Hepatocyte (in vitro differentiated cells): ENCODE measurements around the gene SLC6A4. TPM values are rescaled to one million over a fixed set of nuclear protein-coding genes. Genes with fewer than 3 reads are reported as not detected.

Source experiments
- DNase-seq: peaks from one replicate; pipeline ENCODE4 v3.0.0-alpha.2; 2016; ENCODE audit warnings: low spot score
- H2AFZ ChIP-seq: fragments of 200-600 bp; sonication (generic); 2 replicates; pipeline ENCODE4 v1.6.0; 2016; ENCODE audit warnings: antibody characterized with exemption, mild to moderate bottlenecking
- H3K27ac ChIP-seq: fragments of 200-600 bp; sonication (generic); 2 replicates; pipeline ENCODE4 v1.5.1; 2016; ENCODE audit warnings: mild to moderate bottlenecking
- H3K27me3 ChIP-seq: fragments of 200-600 bp; sonication (generic); 2 replicates; pipeline ENCODE4 v1.6.1; 2016
- H3K36me3 ChIP-seq: fragments of 200-600 bp; sonication (generic); replicated peaks from 2 replicates; pipeline ENCODE4 v1.5.1; 2016; ENCODE audit warnings: low read depth; ENCODE audit not compliant: insufficient read depth
- H3K4me1 ChIP-seq: fragments of 200-600 bp; sonication (generic); 2 replicates; pipeline ENCODE4 v1.5.1; 2016; ENCODE audit warnings: mild to moderate bottlenecking, moderate library complexity; ENCODE audit not compliant: insufficient read depth
- H3K4me2 ChIP-seq: fragments of 200-600 bp; sonication (generic); 2 replicates; pipeline ENCODE4 v1.6.0; 2016
- H3K4me3 ChIP-seq: fragments of 200-600 bp; sonication (generic); 2 replicates; pipeline ENCODE4 v1.5.1; 2016; ENCODE audit warnings: mild to moderate bottlenecking
- H3K79me2 ChIP-seq: fragments of 200-600 bp; sonication (generic); 2 replicates; pipeline ENCODE4 v1.6.0; 2017; ENCODE audit warnings: mild to moderate bottlenecking
- H3K9me2 ChIP-seq: fragments of 200-600 bp; sonication (generic); replicated peaks from 2 replicates; pipeline ENCODE4 v1.6.0; 2017; ENCODE audit warnings: mild to moderate bottlenecking; ENCODE audit not compliant: insufficient read depth
- H3K9me3 ChIP-seq: fragments of 200-600 bp; sonication (generic); 2 replicates; pipeline ENCODE4 v1.5.1; 2016; ENCODE audit warnings: low read depth, mild to moderate bottlenecking
- H4K20me1 ChIP-seq: fragments of 200-600 bp; sonication (generic); 2 replicates; pipeline ENCODE4 v1.6.0; 2016; ENCODE audit warnings: mild to moderate bottlenecking; ENCODE audit not compliant: insufficient read depth, poor library complexity, severe bottlenecking
- EZH2 ChIP-seq: fragments of 200-600 bp; sonication (generic); IDR thresholded peaks from 2 replicates; pipeline ENCODE4 v1.6.1; 2016; ENCODE audit warnings: antibody characterized with exemption, mild to moderate bottlenecking, borderline replicate concordance
- EZH2phosphoT487 ChIP-seq: fragments of 200-600 bp; sonication (generic); IDR thresholded peaks from one replicate; pipeline ENCODE4 v1.6.1; 2018; ENCODE audit warnings: antibody characterized with exemption, mild to moderate bottlenecking, low read depth, moderate library complexity; ENCODE audit not compliant: unreplicated experiment, severe bottlenecking
- WGBS: methylation state at CpG from one replicate; pipeline ENCODE4 v1.1.6; 2016; ENCODE audit warnings: low lambda C conversion rate; ENCODE audit errors: missing lambda C conversion rate; 5-methylcytosine and 5-hydroxymethylcytosine counted together
- polyA plus RNA-seq: library from polyadenylated mRNA; unstranded; fragments of >200 nt; fragmentation: Nextera tagmentation; extraction: Ambion mirVana; gene quantifications from 2 replicates; pipeline ENCODE4 v1.2.1, GENCODE V29; 2016
- total RNA-seq: library from RNA; depleted of rRNA; stranded (reverse); fragments of >200 nt; gene quantifications from 2 replicates; pipeline ENCODE4 v1.2.3, GENCODE V29; 2014
- TF ChIP-seq, protein P1 (sequence below): fragments of 200-600 bp; sonication (generic); IDR thresholded peaks from 2 replicates; pipeline ENCODE4 v1.5.1; 2016; ENCODE audit warnings: antibody characterized with exemption, mild to moderate bottlenecking; ENCODE audit not compliant: poor library complexity

Gene SLC6A4
- total and polyA plus RNA-seq, 2 experiments from 2014 or later = 2.0 to 2.6 TPM

GRCh38 chr17:30275911-30276310 lies 40.4 kb upstream of the SLC6A4 start:
- 80% methylated on average over 2 of the region's 2 CpGs for WGBS
- H3K36me3 ChIP-seq = no peaks in the 10 kb centered on the region
- H3K9me3 ChIP-seq = no peaks in the 10 kb centered on the region
- no peak overlapping the region for H2AFZ ChIP-seq
- H3K4me2 ChIP-seq = no peak overlapping the region
- no peaks in the 10 kb centered on the region for H4K20me1 ChIP-seq
- TF ChIP-seq, protein P1, sequence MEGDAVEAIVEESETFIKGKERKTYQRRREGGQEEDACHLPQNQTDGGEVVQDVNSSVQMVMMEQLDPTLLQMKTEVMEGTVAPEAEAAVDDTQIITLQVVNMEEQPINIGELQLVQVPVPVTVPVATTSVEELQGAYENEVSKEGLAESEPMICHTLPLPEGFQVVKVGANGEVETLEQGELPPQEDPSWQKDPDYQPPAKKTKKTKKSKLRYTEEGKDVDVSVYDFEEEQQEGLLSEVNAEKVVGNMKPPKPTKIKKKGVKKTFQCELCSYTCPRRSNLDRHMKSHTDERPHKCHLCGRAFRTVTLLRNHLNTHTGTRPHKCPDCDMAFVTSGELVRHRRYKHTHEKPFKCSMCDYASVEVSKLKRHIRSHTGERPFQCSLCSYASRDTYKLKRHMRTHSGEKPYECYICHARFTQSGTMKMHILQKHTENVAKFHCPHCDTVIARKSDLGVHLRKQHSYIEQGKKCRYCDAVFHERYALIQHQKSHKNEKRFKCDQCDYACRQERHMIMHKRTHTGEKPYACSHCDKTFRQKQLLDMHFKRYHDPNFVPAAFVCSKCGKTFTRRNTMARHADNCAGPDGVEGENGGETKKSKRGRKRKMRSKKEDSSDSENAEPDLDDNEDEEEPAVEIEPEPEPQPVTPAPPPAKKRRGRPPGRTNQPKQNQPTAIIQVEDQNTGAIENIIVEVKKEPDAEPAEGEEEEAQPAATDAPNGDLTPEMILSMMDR = no peak
- no peak for TF ChIP-seq EZH2
- TF ChIP-seq EZH2phosphoT487 = no peak
- no peak for DNase-seq
- no peaks in the 10 kb centered on the region for H3K9me2 ChIP-seq
- H3K27ac ChIP-seq = no peak overlapping the region
- no peaks in the 10 kb centered on the region for H3K4me1 ChIP-seq
- H3K27me3 ChIP-seq = no peaks in the 10 kb centered on the region
- H3K79me2 ChIP-seq = no peaks in the 10 kb centered on the region
- no peak overlapping the region for H3K4me3 ChIP-seq

DNA sequence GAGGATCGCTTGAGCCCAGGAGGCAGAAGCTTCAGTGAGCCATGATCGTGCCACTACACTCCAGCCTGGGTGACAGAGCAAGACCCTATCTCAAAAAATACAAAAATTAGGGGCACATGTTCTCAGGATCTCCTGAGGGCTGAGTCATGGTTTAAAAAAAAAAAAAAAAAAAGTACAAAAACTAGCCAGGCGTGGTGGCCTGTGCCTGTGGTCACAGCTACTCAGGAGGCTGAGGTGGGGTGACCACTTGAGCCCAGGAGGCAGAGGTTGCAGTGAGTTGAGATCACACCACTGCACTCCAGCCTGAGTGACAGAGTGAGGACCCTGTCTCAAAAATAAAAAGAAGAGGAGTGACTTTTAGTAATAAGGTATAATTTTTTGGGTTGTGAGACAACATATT lies 39.4 kb upstream of the SLC6A4 start:
- Histone ChIP-seq H3K4me3 (no peak overlapping the region), H3K9me3 (no peaks in the 10 kb centered on the region), H3K9me2 (no peaks in the 10 kb centered on the region), H3K27ac (no peak overlapping the region), H3K36me3 (no peaks in the 10 kb centered on the region), H3K4me1 (no peaks in the 10 kb centered on the region), H2AFZ (no peak overlapping the region), H3K4me2 (no peak overlapping the region), H4K20me1 (no peaks in the 10 kb centered on the region), H3K79me2 (no peaks in the 10 kb centered on the region), H3K27me3 (no peaks in the 10 kb centered on the region)
- no peak for DNase-seq
- 90% methylated on average over 3 of the region's 3 CpGs for WGBS
- TF ChIP-seq EZH2 (no peak), EZH2phosphoT487 (no peak)
- TF ChIP-seq, protein P1 = no peak

DNA sequence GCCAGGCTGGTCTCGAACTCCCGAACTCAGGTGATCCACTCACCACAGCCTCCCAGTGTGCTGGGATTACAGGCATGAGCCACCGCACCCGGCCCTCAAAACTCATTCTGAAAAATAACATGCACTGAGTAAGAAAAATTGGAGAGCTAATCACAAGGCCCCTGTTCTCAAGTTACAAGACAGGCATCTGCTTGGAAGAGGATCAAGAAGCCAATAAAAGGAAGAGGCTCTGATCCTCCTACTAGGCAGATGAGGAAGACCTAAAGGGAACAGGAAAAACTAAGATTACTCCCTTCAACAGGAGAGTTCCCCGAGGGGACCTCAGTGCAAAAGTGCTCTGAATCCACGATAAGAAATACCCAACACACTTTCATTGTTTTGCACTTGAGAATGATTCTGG lies 37.9 kb upstream of the SLC6A4 start:
- Histone ChIP-seq H3K4me2 (no peak overlapping the region), H3K9me3 (no peaks in the 10 kb centered on the region), H3K79me2 (no peaks in the 10 kb centered on the region), H3K36me3 (no peaks in the 10 kb centered on the region), H2AFZ (no peak overlapping the region), H3K9me2 (no peaks in the 10 kb centered on the region), H4K20me1 (no peaks in the 10 kb centered on the region), H3K27me3 (no peaks in the 10 kb centered on the region), H3K4me3 (no peak overlapping the region), H3K4me1 (no peaks in the 10 kb centered on the region), H3K27ac (no peak overlapping the region)
- no peak for DNase-seq
- 80% methylated on average over 6 of the region's 6 CpGs for WGBS
- no peak for TF ChIP-seq EZH2phosphoT487
- no peak for TF ChIP-seq EZH2
- TF ChIP-seq, protein P1 = no peak

DNA sequence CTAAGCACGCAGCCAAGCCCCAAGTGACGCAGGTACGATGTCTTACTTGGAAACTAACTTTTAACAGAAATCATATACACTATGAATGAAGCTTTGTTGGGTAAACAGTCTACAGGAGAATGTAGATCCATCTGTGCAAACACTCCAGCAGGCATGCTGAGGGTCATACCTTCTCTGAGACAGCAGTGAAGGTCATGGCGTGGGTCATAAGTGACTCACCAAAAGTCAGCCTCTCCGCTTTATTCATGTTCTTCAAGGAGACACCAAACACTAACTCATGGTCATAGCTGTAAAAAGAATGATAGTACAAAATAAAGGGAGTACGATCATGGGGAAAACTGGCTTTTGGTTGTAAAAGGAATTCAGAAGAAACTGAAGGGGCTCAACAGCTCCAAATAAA lies 35.6 kb upstream of the SLC6A4 start:
- Histone ChIP-seq H3K4me3 (no peak overlapping the region), H2AFZ (no peak overlapping the region), H3K27ac (no peak overlapping the region), H3K9me2 (no peaks in the 10 kb centered on the region), H3K36me3 (no peaks in the 10 kb centered on the region), H3K79me2 (no peaks in the 10 kb centered on the region), H3K4me2 (no peak overlapping the region), H3K9me3 (no peaks in the 10 kb centered on the region), H4K20me1 (no peaks in the 10 kb centered on the region), H3K4me1 (no peaks in the 10 kb centered on the region), H3K27me3 (no peaks in the 10 kb centered on the region)
- 96% methylated on average over 6 of the region's 6 CpGs for WGBS
- no peak for TF ChIP-seq EZH2
- TF ChIP-seq, protein P1 = no peak
- no peak for TF ChIP-seq EZH2phosphoT487
- DNase-seq = no peak
